ENCODE results near the gene FKBP2. TPM values are rescaled to one million over a fixed set of nuclear protein-coding genes. Genes with fewer than 3 reads are reported as not detected.

Gene FKBP2
- total RNA-seq, 1 donor from 2014 or later = 41.5 TPM

- peaks cover 14% of the 10 kb centered on the region for H3K36me3 ChIP-seq (ENCODE audit: insufficient read depth, low read length)
- peaks cover 9% of the 10 kb centered on the region for H3K36me3 Mint-ChIP-seq (ENCODE audit: low read depth, unreplicated experiment)
- H3K9me3 Mint-ChIP-seq (ENCODE audit: unreplicated experiment) = no peaks in the 10 kb centered on the region
- peak overlapping the region; percentile 91 for H3K4me3 Mint-ChIP-seq (ENCODE audit: unreplicated experiment)
- peak overlapping the region; percentile 99 for H3K4me2 ChIP-seq (ENCODE audit: low read length)
- H4K20me1 ChIP-seq (ENCODE audit: insufficient read depth, low read length) = peaks cover 28% of the 10 kb centered on the region
- peak overlapping the region; percentile 88 for H3K9ac ChIP-seq (ENCODE audit: low read length)
- peak overlapping the region; percentile 18 for H2AFZ ChIP-seq (ENCODE audit: low read depth, low read length)
- peak overlapping the region; percentile 75 for H3K27ac Mint-ChIP-seq (ENCODE audit: unreplicated experiment)
- no peak for FAIRE-seq
- no peaks in the 10 kb centered on the region for H3K27me3 Mint-ChIP-seq (ENCODE audit: low read depth, unreplicated experiment)
- peaks cover 37% of the 10 kb centered on the region for H3K4me1 ChIP-seq (ENCODE audit: insufficient read depth, low read length)
- peak overlapping the region; percentile 84 for H3K4me3 ChIP-seq (ENCODE audit: insufficient read depth, low read depth, low read length)
- peaks cover 18% of the 10 kb centered on the region for H3K4me1 Mint-ChIP-seq (ENCODE audit: low read depth, unreplicated experiment)
- no peaks in the 10 kb centered on the region for H3K27me3 ChIP-seq (ENCODE audit: insufficient read depth, low read length)
- H3K9me3 ChIP-seq (ENCODE audit: insufficient read depth, low read depth, low read length) = no peaks in the 10 kb centered on the region
- peaks cover 50% of the 10 kb centered on the region for H3K79me2 ChIP-seq (ENCODE audit: insufficient read depth, low read length)
- DNase-seq (ENCODE audit: low read depth) = peak; percentile 94
- peak overlapping the region; percentile 73 for H3K27ac ChIP-seq (ENCODE audit: low read depth, low read length)
- no peak for TF ChIP-seq CTCF (IDR thresholded peaks at IDR 0.05; ENCODE audit: insufficient read depth, low read depth, low read length)
- no peak for TF ChIP-seq EZH2 (IDR thresholded peaks at IDR 0.05; ENCODE audit: insufficient read depth, low read length)
Observed at GRCh38 chr11:64241491-64242374, 838 bp downstream of the FKBP2 start.

- no peak overlapping the region for H3K27ac ChIP-seq (ENCODE audit: low read depth, low read length)
- Mint-ChIP-seq H3K4me3 (ENCODE audit: unreplicated experiment) (peak overlapping the region; percentile 77), H3K9me3 (ENCODE audit: unreplicated experiment) (no peaks in the 10 kb centered on the region), H3K36me3 (ENCODE audit: low read depth, unreplicated experiment) (peaks cover 9% of the 10 kb centered on the region), H3K27ac (ENCODE audit: unreplicated experiment) (peak overlapping the region; percentile 72), H3K4me1 (ENCODE audit: low read depth, unreplicated experiment) (peaks cover 21% of the 10 kb centered on the region), H3K27me3 (ENCODE audit: low read depth, unreplicated experiment) (no peaks in the 10 kb centered on the region)
- peaks cover 50% of the 10 kb centered on the region for H3K79me2 ChIP-seq (ENCODE audit: insufficient read depth, low read length)
- H3K4me2 ChIP-seq (ENCODE audit: low read length) = peak overlapping the region; percentile 99
- peak overlapping the region; percentile 29 for H3K4me3 ChIP-seq (ENCODE audit: insufficient read depth, low read depth, low read length)
- no peak for DNase-seq (ENCODE audit: low read depth)
- no peak for FAIRE-seq
- no peak overlapping the region for H2AFZ ChIP-seq (ENCODE audit: low read depth, low read length)
- peaks cover 41% of the 10 kb centered on the region for H3K4me1 ChIP-seq (ENCODE audit: insufficient read depth, low read length)
- peaks cover 10% of the 10 kb centered on the region for H3K36me3 ChIP-seq (ENCODE audit: insufficient read depth, low read length)
- no peaks in the 10 kb centered on the region for H3K9me3 ChIP-seq (ENCODE audit: insufficient read depth, low read depth, low read length)
- peak overlapping the region; percentile 88 for H3K9ac ChIP-seq (ENCODE audit: low read length)
- TF ChIP-seq EZH2 (IDR thresholded peaks at IDR 0.05; ENCODE audit: insufficient read depth, low read length) (no peak), CTCF (IDR thresholded peaks at IDR 0.05; ENCODE audit: insufficient read depth, low read depth, low read length) (no peak)
- peaks cover 28% of the 10 kb centered on the region for H4K20me1 ChIP-seq (ENCODE audit: insufficient read depth, low read length)
- no peaks in the 10 kb centered on the region for H3K27me3 ChIP-seq (ENCODE audit: insufficient read depth, low read length)
Observed at GRCh38 chr11:64243236-64243854, 2.5 kb downstream of the FKBP2 start.
